Progenitor cell of endocrine pancreas (in vitro differentiated cells): ENCODE results near the gene KRT8. TPM values are rescaled to one million over a fixed set of nuclear protein-coding genes. Genes with fewer than 3 reads are reported as not detected.

ENCODE experiments used
- DNase-seq: peaks from one replicate; pipeline ENCODE4 v3.0.0; 2021; ENCODE audit warnings: low spot score; ENCODE audit not compliant: unreplicated experiment
- H3K27ac Mint-ChIP-seq: 2 replicates; pipeline ENCODE4 v1.8.0; 2021; ENCODE audit warnings: mild to moderate bottlenecking, moderate library complexity, mixed read lengths
- H3K27me3 Mint-ChIP-seq: 2 replicates; pipeline ENCODE4 v1.8.0; 2021; ENCODE audit warnings: mixed read lengths
- H3K36me3 Mint-ChIP-seq: 2 replicates; pipeline ENCODE4 v1.8.0; 2022; ENCODE audit warnings: mixed read lengths; ENCODE audit not compliant: insufficient read depth
- H3K4me1 Mint-ChIP-seq: 2 replicates; pipeline ENCODE4 v1.8.0; 2021; ENCODE audit warnings: low read depth, mixed read lengths
- H3K4me3 Mint-ChIP-seq: 2 replicates; pipeline ENCODE4 v1.8.0; 2021; ENCODE audit warnings: low read depth, mild to moderate bottlenecking, moderate library complexity, mixed read lengths
- H3K9me3 Mint-ChIP-seq: 2 replicates; pipeline ENCODE4 v1.8.0; 2021; ENCODE audit warnings: low read depth, mixed read lengths
- CTCF ChIP-seq: fragments of 200-600 bp; sonication (generic); IDR thresholded peaks from one replicate; pipeline ENCODE4 v1.5.0; 2021; ENCODE audit warnings: antibody characterized with exemption, mild to moderate bottlenecking; ENCODE audit not compliant: unreplicated experiment
- total RNA-seq: library from RNA; stranded (reverse); gene quantifications from 2 replicates; pipeline ENCODE4 v1.2.1, GENCODE V29; 2021

The KRT8 gene
- total RNA-seq, 1 donor from 2014 or later = 1,180 TPM

DNA sequence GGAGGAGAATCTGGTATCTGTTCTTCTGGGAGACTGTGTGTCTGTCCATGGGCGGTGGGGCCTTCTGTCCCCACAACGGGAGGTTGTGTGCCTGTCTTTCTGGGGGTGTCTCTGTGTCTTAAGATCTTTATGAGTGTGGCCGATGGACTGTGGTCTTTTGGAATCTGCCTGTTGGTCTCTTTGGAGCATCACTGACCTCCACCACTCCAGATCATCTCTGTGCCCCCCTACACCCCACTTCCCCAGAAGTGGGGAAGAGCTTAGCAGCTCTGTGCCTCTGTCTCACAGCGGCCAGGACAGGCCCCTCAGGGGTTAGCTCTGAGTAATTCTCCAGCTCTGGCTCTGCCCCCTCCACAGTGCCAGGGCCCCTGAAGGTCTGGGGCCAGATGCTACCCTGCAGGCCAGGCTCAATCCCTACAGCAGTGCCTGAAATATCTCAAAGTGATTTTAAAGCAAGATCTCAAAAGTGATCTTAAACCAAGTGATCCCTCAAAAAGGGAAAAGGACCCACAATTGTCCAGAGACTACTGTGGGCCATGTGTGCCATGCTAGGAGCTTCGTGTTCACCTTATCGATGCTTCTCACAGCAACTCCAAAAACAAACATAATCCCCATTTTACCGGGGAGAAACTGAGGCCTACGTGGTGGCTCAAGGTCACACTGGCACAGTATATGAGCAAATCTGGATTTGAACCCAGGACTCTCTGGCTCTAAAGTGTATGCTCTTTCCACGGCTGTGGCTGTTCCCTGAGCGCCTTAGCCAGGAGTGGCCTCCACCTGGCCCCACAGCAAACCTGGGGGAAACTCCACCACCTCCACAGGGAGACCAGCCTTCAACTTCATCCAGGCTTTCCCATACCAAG, 30.1 kb downstream of the KRT8 start:
- peak overlapping the region; percentile 73 for H3K27ac Mint-ChIP-seq
- no peak for TF ChIP-seq CTCF
- peaks cover 17% of the 10 kb centered on the region for H3K4me1 Mint-ChIP-seq
- no peaks in the 10 kb centered on the region for H3K9me3 Mint-ChIP-seq
- no peaks in the 10 kb centered on the region for H3K36me3 Mint-ChIP-seq
- peaks cover 50% of the 10 kb centered on the region for H3K27me3 Mint-ChIP-seq
- no peak for DNase-seq
- H3K4me3 Mint-ChIP-seq = peak overlapping the region; percentile 63

DNA sequence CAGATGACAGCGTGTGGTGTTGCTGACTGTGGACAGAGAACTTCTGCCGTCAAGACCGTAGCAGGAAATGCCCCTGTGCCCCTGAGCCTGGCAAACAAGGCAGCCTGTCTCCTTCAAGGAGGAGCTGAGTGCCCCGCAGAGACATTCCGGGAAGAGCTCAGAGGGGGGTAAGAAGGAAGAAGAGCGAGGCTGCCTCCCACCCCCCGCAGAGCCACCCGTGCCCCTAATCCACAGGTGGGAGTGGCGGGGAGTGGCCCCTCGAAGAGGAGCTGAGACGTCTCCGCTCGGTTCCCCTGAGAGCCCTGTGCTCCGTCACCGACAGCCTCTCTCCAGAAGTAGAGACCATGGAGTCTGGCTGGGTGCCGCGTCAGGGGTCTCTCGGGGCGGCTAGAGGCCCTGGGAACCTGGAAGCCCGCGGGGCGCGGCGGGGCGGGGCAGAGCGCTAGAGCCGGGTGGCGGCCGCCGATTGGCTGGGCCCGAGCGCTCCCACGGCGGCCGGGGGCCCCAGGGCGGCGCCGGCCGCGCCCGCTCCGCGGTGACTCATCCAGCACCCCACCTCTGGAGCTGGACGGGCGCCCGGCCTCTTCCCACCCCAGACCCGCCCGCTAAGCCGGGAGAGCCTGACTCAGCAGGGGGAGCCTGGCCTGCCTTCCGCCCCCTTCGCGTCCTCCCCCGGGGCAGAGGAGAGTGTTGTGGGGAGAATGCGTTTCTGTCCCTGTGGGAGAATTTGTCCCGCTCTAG, 30.9 kb downstream of the KRT8 start:
- Mint-ChIP-seq H3K27ac (peak overlapping the region; percentile 91), H3K27me3 (peaks cover 54% of the 10 kb centered on the region), H3K36me3 (no peaks in the 10 kb centered on the region), H3K9me3 (no peaks in the 10 kb centered on the region), H3K4me1 (peaks cover 16% of the 10 kb centered on the region), H3K4me3 (peak overlapping the region; percentile 64)
- TF ChIP-seq CTCF = no peak
- DNase-seq = peak; percentile 49

DNA sequence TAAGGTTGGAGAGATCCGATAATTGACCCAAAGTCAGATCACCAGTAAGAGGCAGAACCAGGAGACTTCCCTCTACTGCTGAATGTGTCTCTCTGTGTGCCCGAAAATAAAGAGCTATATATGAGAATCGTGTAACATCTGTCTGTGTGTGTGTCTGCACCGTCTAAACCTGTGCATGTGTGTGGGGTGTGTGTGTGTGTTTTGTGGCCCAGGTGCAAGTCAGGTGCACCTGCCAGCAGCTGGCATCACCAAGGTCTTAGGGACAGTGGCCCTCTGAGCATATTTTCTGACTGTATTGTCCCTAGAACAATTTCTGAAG, 31.4 kb downstream of the KRT8 start:
- Mint-ChIP-seq H3K4me1 (peaks cover 16% of the 10 kb centered on the region), H3K27me3 (peaks cover 58% of the 10 kb centered on the region), H3K4me3 (peak overlapping the region; percentile 64), H3K9me3 (no peaks in the 10 kb centered on the region), H3K27ac (peak overlapping the region; percentile 91), H3K36me3 (no peaks in the 10 kb centered on the region)
- DNase-seq = no peak
- TF ChIP-seq CTCF = no peak

GRCh38 chr12:52872644-52873389, 32.1 kb downstream of the KRT8 start:
- Mint-ChIP-seq H3K27ac (no peak overlapping the region), H3K36me3 (no peaks in the 10 kb centered on the region), H3K4me1 (peaks cover 16% of the 10 kb centered on the region), H3K9me3 (no peaks in the 10 kb centered on the region), H3K27me3 (peaks cover 58% of the 10 kb centered on the region), H3K4me3 (no peak overlapping the region)
- no peak for TF ChIP-seq CTCF
- no peak for DNase-seq
